HEK293 (cell line): ENCODE results near the gene PRUNE2.

Source experiments
- MZF1 ChIP-seq: fragments of 450-650 bp; formaldehyde crosslinking; IDR thresholded peaks from 2 replicates; pipeline ENCODE4 v1.5.1; 2017; ENCODE audit warnings: missing biosample characterization, missing genetic modification characterization, borderline replicate concordance
- SETDB1 ChIP-seq: IDR thresholded peaks from one replicate; pipeline ENCODE4 v1.6.1; 2017; ENCODE audit warnings: mild to moderate bottlenecking, low read length, moderate library complexity, mixed read lengths; ENCODE audit not compliant: insufficient read length
- ZNF114 ChIP-seq: fragments of 450-650 bp; formaldehyde crosslinking; IDR thresholded peaks from 2 replicates; pipeline ENCODE4 v1.5.0; 2017; ENCODE audit warnings: missing biosample characterization, missing genetic modification characterization
- ZNF335 ChIP-seq: fragments of 450-650 bp; formaldehyde crosslinking; conservative IDR thresholded peaks from 2 replicates; pipeline ENCODE4 v1.5.1; 2016; ENCODE audit warnings: missing biosample characterization, missing genetic modification characterization
- ZNF473 ChIP-seq: fragments of 450-650 bp; formaldehyde crosslinking; IDR thresholded peaks from 2 replicates; pipeline ENCODE4 v1.5.1; 2017; ENCODE audit warnings: missing biosample characterization, missing genetic modification characterization
- TF ChIP-seq, protein P1 (sequence below): fragments of 450-650 bp; formaldehyde crosslinking; IDR thresholded peaks from 2 replicates; pipeline ENCODE4 v1.5.1; 2016; ENCODE audit warnings: missing biosample characterization, missing genetic modification characterization
- TF ChIP-seq, protein P2 (sequence below): fragments of 450-650 bp; formaldehyde crosslinking; IDR thresholded peaks from 2 replicates; pipeline ENCODE4 v1.5.1; 2016; ENCODE audit warnings: missing biosample characterization, missing genetic modification characterization

DNA sequence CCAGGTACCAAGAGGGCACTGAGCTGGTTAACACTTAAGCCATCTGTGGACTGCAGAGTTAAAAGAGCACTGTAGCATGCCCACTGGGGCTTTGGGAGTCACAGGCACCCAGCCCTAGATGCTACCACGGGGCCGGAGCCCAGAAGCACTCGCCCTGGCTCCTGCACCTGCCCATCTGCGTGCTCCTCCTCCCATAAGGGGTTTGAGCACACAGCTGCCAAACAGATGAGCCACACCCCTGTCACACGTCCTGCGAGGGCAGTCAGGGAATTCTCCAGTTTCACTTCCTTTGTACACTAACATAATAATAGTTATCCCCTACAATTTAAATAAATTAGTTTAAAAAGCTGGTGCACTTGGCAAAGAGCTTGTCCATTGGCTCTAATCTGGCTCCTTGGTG is 146.2 kb downstream of the PRUNE2 start:
- TF ChIP-seq, protein P1, sequence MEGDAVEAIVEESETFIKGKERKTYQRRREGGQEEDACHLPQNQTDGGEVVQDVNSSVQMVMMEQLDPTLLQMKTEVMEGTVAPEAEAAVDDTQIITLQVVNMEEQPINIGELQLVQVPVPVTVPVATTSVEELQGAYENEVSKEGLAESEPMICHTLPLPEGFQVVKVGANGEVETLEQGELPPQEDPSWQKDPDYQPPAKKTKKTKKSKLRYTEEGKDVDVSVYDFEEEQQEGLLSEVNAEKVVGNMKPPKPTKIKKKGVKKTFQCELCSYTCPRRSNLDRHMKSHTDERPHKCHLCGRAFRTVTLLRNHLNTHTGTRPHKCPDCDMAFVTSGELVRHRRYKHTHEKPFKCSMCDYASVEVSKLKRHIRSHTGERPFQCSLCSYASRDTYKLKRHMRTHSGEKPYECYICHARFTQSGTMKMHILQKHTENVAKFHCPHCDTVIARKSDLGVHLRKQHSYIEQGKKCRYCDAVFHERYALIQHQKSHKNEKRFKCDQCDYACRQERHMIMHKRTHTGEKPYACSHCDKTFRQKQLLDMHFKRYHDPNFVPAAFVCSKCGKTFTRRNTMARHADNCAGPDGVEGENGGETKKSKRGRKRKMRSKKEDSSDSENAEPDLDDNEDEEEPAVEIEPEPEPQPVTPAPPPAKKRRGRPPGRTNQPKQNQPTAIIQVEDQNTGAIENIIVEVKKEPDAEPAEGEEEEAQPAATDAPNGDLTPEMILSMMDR (tag by site-specific recombination) = no peak
- TF ChIP-seq ZNF335 (no peak), SETDB1 (no peak), ZNF473 (tag by site-specific recombination) (no peak), MZF1 (no peak), ZNF114 (tag by site-specific recombination) (no peak)
- TF ChIP-seq, protein P2, sequence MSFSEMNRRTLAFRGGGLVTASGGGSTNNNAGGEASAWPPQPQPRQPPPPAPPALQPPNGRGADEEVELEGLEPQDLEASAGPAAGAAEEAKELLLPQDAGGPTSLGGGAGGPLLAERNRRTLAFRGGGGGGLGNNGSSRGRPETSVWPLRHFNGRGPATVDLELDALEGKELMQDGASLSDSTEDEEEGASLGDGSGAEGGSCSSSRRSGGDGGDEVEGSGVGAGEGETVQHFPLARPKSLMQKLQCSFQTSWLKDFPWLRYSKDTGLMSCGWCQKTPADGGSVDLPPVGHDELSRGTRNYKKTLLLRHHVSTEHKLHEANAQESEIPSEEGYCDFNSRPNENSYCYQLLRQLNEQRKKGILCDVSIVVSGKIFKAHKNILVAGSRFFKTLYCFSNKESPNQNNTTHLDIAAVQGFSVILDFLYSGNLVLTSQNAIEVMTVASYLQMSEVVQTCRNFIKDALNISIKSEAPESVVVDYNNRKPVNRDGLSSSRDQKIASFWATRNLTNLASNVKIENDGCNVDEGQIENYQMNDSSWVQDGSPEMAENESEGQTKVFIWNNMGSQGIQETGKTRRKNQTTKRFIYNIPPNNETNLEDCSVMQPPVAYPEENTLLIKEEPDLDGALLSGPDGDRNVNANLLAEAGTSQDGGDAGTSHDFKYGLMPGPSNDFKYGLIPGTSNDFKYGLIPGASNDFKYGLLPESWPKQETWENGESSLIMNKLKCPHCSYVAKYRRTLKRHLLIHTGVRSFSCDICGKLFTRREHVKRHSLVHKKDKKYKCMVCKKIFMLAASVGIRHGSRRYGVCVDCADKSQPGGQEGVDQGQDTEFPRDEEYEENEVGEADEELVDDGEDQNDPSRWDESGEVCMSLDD = no peak
